Mucosa of rectum (tissue), 2 donors: Measurements from ENCODE around the gene DNAJC1.

ENCODE experiments used
- H3K27ac ChIP-seq, 2 donors: one replicate each; pipeline ENCODE4 v1.7.0; 2013; ENCODE audit warnings: inconsistent platforms in 2 of 2, low read depth in 2 of 2, low read length in 2 of 2
- H3K27me3 ChIP-seq, 2 donors: one replicate each; pipeline ENCODE4 v1.7.0; 2013; ENCODE audit warnings: low read length in 2 of 2; ENCODE audit not compliant: control insufficient read depth in 2 of 2, insufficient read depth in 2 of 2
- H3K36me3 ChIP-seq, 2 donors: one replicate each; pipeline ENCODE4 v1.7.0; 2013; ENCODE audit warnings: low read length in 2 of 2; ENCODE audit not compliant: control insufficient read depth in 2 of 2, insufficient read depth in 2 of 2
- H3K4me1 ChIP-seq, 2 donors: one replicate each; pipeline ENCODE4 v1.7.0; 2013; ENCODE audit warnings: low read length in 2 of 2, mild to moderate bottlenecking in 1 of 2; ENCODE audit not compliant: control insufficient read depth in 2 of 2, insufficient read depth in 2 of 2
- H3K4me3 ChIP-seq, 2 donors: one replicate each; pipeline ENCODE4 v1.7.0; 2013; ENCODE audit warnings: low read length in 2 of 2
- H3K9ac ChIP-seq, 2 donors: one replicate each; pipeline ENCODE4 v1.7.0; 2013; ENCODE audit warnings: low read length in 2 of 2, low read depth in 1 of 2, mild to moderate bottlenecking in 1 of 2
- H3K9me3 ChIP-seq, 2 donors: one replicate each; pipeline ENCODE4 v1.7.0; 2013; ENCODE audit warnings: low read length in 2 of 2; ENCODE audit not compliant: control insufficient read depth in 2 of 2
- donor health status: healthy.
- donor health status: Normal muscosa, but diverticular disease.

The DNAJC1 gene

GRCh38 chr10:21935439-21936023 lies 68.0 kb downstream of the DNAJC1 start:
- H3K4me3 ChIP-seq = no peak overlapping the region
- no peaks in the 10 kb centered on the region for H3K27me3 ChIP-seq
- H3K9ac ChIP-seq = no peak overlapping the region
- no peaks in the 10 kb centered on the region for H3K36me3 ChIP-seq
- no peaks in the 10 kb centered on the region for H3K4me1 ChIP-seq
- H3K9me3 ChIP-seq = peaks cover 7% of the 10 kb centered on the region in 2 donors
- no peak overlapping the region for H3K27ac ChIP-seq

GRCh38 chr10:21934307-21934706 lies 69.2 kb downstream of the DNAJC1 start:
- Histone ChIP-seq H3K9ac (no peak overlapping the region), H3K27ac (no peak overlapping the region), H3K4me1 (no peaks in the 10 kb centered on the region), H3K36me3 (no peaks in the 10 kb centered on the region), H3K9me3 (peaks cover 7% of the 10 kb centered on the region in 2 donors), H3K4me3 (no peak overlapping the region), H3K27me3 (no peaks in the 10 kb centered on the region)

- Histone ChIP-seq H3K9me3 (no peaks in the 10 kb centered on the region), H3K4me1 (no peaks in the 10 kb centered on the region), H3K27me3 (no peaks in the 10 kb centered on the region), H3K9ac (no peak overlapping the region), H3K36me3 (no peaks in the 10 kb centered on the region), H3K4me3 (no peak overlapping the region), H3K27ac (no peak overlapping the region)
Measured at GRCh38 chr10:21929070-21929469, 74.5 kb downstream of the DNAJC1 start.

- no peaks in the 10 kb centered on the region for H3K36me3 ChIP-seq
- no peak overlapping the region for H3K27ac ChIP-seq
- no peaks in the 10 kb centered on the region for H3K9me3 ChIP-seq
- no peaks in the 10 kb centered on the region for H3K27me3 ChIP-seq
- no peaks in the 10 kb centered on the region for H3K4me1 ChIP-seq
- no peak overlapping the region for H3K9ac ChIP-seq
- H3K4me3 ChIP-seq = no peak overlapping the region
Measured at GRCh38 chr10:21927631-21928353, 75.7 kb downstream of the DNAJC1 start.

- H3K4me1 ChIP-seq = no peaks in the 10 kb centered on the region
- no peaks in the 10 kb centered on the region for H3K27me3 ChIP-seq
- H3K9ac ChIP-seq = no peak overlapping the region
- H3K27ac ChIP-seq = no peak overlapping the region
- H3K4me3 ChIP-seq = no peak overlapping the region
- H3K9me3 ChIP-seq = no peaks in the 10 kb centered on the region
- H3K36me3 ChIP-seq = no peaks in the 10 kb centered on the region
Measured at GRCh38 chr10:21926949-21927348, 76.6 kb downstream of the DNAJC1 start.

GRCh38 chr10:21926358-21926925 lies 77.1 kb downstream of the DNAJC1 start:
- Histone ChIP-seq H3K9me3 (no peaks in the 10 kb centered on the region), H3K36me3 (no peaks in the 10 kb centered on the region)

GRCh38 chr10:21925851-21926250 lies 77.7 kb downstream of the DNAJC1 start:
- no peak overlapping the region for H3K4me3 ChIP-seq
- no peaks in the 10 kb centered on the region for H3K4me1 ChIP-seq
- H3K36me3 ChIP-seq = no peaks in the 10 kb centered on the region
- H3K9ac ChIP-seq = no peak overlapping the region
- H3K27me3 ChIP-seq = no peaks in the 10 kb centered on the region
- no peaks in the 10 kb centered on the region for H3K9me3 ChIP-seq
- H3K27ac ChIP-seq = no peak overlapping the region

More at GRCh38 chr10:21926358-21926925, 77.1 kb downstream of the DNAJC1 start:
- Histone ChIP-seq H3K27me3 (no peaks in the 10 kb centered on the region), H3K4me3 (no peak overlapping the region), H3K27ac (no peak overlapping the region), H3K4me1 (no peaks in the 10 kb centered on the region), H3K9ac (no peak overlapping the region)

GRCh38 chr10:21924511-21924910 lies 79.0 kb downstream of the DNAJC1 start:
- no peak overlapping the region for H3K27ac ChIP-seq
- no peaks in the 10 kb centered on the region for H3K27me3 ChIP-seq
- no peak overlapping the region for H3K9ac ChIP-seq
- H3K4me1 ChIP-seq = no peaks in the 10 kb centered on the region
- no peak overlapping the region for H3K4me3 ChIP-seq
- no peaks in the 10 kb centered on the region for H3K36me3 ChIP-seq
- no peaks in the 10 kb centered on the region for H3K9me3 ChIP-seq

GRCh38 chr10:21920633-21921032 lies 82.9 kb downstream of the DNAJC1 start:
- no peak overlapping the region for H3K4me3 ChIP-seq
- H3K27ac ChIP-seq = no peak overlapping the region
- H3K9ac ChIP-seq = no peak overlapping the region
- no peaks in the 10 kb centered on the region for H3K9me3 ChIP-seq
- H3K36me3 ChIP-seq = no peaks in the 10 kb centered on the region
- H3K27me3 ChIP-seq = no peaks in the 10 kb centered on the region
- H3K4me1 ChIP-seq = no peaks in the 10 kb centered on the region

GRCh38 chr10:21919906-21920305 lies 83.6 kb downstream of the DNAJC1 start:
- no peaks in the 10 kb centered on the region for H3K9me3 ChIP-seq
- no peaks in the 10 kb centered on the region for H3K27me3 ChIP-seq
- no peak overlapping the region for H3K27ac ChIP-seq
- no peaks in the 10 kb centered on the region for H3K36me3 ChIP-seq
- no peaks in the 10 kb centered on the region for H3K4me1 ChIP-seq
- H3K9ac ChIP-seq = no peak overlapping the region
- H3K4me3 ChIP-seq = no peak overlapping the region
